IMR-90 (cell line): ENCODE results near the gene HDDC2. TPM values are rescaled to one million over a fixed set of nuclear protein-coding genes. Genes with fewer than 3 reads are reported as not detected.

Experiments used
- polyA plus RNA-seq, 3 experiments: library from polyadenylated mRNA; depleted of rRNA; stranded (reverse); fragments of >200 nt; gene quantifications; 2 replicates each; pipeline ENCODE4 v1.2.3, GENCODE V29; 2012; ENCODE audit warnings: low replicate concordance in 1 of 3
- total RNA-seq: library from RNA; depleted of rRNA; stranded (reverse); fragments of >200 nt; gene quantifications from 2 replicates; pipeline ENCODE4 v1.2.3, GENCODE V29; 2012; rRNA removed

Gene HDDC2
- total and polyA plus RNA-seq, 2 of the 4 experiments (the other 2 are of a cell fraction) = 40.9 to 68.6 TPM

Other genes with a start within 250 kb of the HDDC2 start
- gene TPD52L1, start 148.2 kb downstream of the HDDC2 start, total RNA-seq = 10.2 and 10.8 TPM in 2 replicates
- 13.5 and 13.7 TPM in 2 replicates for gene TPD52L1, start 148.2 kb downstream of the HDDC2 start, polyA plus RNA-seq (2012; rRNA removed)